GM12878 (cell line): ENCODE measurements around the gene ECT2. TPM values are rescaled to one million over a fixed set of nuclear protein-coding genes. Genes with fewer than 3 reads are reported as not detected.

Source experiments
- ATAC-seq: fragments of 200-7000 bp; cut with Tn5 transposase; 3 replicates; pipeline ENCODE4 v1.9.1; 2020; ENCODE audit warnings: mild to moderate bottlenecking, moderate library complexity
- BruUV-seq: library from RNA; stranded (reverse); fragments of 400-500 nt; replicated peaks from 2 replicates; lab custom pipeline; 2021; lab: Mats Ljungman, UMichigan
- CTCF ChIA-PET: fragments of 300-600 bp; sonication (Branson Sonifier 250); formaldehyde crosslinking; extraction: SDS; loops from one replicate; lab custom pipeline; 2021; ENCODE audit warnings: inconsistent platforms; lab: Yijun Ruan, JAX
- POLR2A ChIA-PET: fragments of 350-600 bp; formaldehyde crosslinking; extraction: SDS; loops from one replicate; lab custom pipeline; 2021; ENCODE audit warnings: inconsistent platforms; lab: Charles Lee
- RAD21 ChIA-PET: fragments of 300-600 bp; sonication (Branson Sonifier 250); formaldehyde crosslinking; loops from one replicate; lab custom pipeline; 2023; ENCODE audit warnings: antibody characterized with exemption; ENCODE audit not compliant: unreplicated experiment; lab: Charles Lee
- SMC1A ChIA-PET: fragments of 300-600 bp; sonication (Branson Sonifier 250); formaldehyde crosslinking; loops from one replicate; lab custom pipeline; 2023; ENCODE audit not compliant: unreplicated experiment, uncharacterized antibody; lab: Charles Lee
- DNase-seq: peaks from one replicate; pipeline ENCODE4 v3.0.0-alpha.2; 2011; ENCODE audit warnings: low read depth, low spot score
- FAIRE-seq: peaks from 3 replicates; lab custom pipeline; 2011; peaks lifted over from hg19 to GRCh38; lab: Jason Lieb, UNC
- H2AFZ ChIP-seq: 2 replicates; pipeline ENCODE4 v1.6.0; 2011; ENCODE audit warnings: low read depth, low read length, control low read depth; ENCODE audit not compliant: control insufficient read depth
- H3K27ac ChIP-seq: 2 replicates; pipeline ENCODE4 v1.5.1; 2011; ENCODE audit warnings: control low read depth; ENCODE audit not compliant: control insufficient read depth, insufficient read depth
- H3K27me3 ChIP-seq, 2 experiments: replicated peaks in 1 of 2; 2 replicates each; pipeline versions ENCODE4 v1.6.0 to v1.6.1; 2011; ENCODE audit warnings: low read length in 1 of 2; ENCODE audit not compliant: control insufficient read depth in 2 of 2, insufficient read depth in 2 of 2
- H3K36me3 ChIP-seq, 2 experiments: 2 replicates each; pipeline ENCODE4 v1.5.1; 2011; ENCODE audit warnings: low read length in 1 of 2; ENCODE audit not compliant: control insufficient read depth in 2 of 2, insufficient read depth in 2 of 2
- H3K4me1 ChIP-seq: 2 replicates; pipeline ENCODE4 v1.6.1; 2011; ENCODE audit warnings: mild to moderate bottlenecking, low read length, moderate library complexity, mixed read lengths; ENCODE audit not compliant: control insufficient read depth, insufficient read depth
- H3K4me2 ChIP-seq: 2 replicates; pipeline ENCODE4 v1.6.0; 2011; ENCODE audit warnings: control low read depth; ENCODE audit not compliant: control insufficient read depth, insufficient read depth
- H3K4me3 ChIP-seq: fragments of 200-600 bp; sonication (generic); 2 replicates; pipeline ENCODE4 v1.5.1; 2016
- H3K79me2 ChIP-seq: 2 replicates; pipeline ENCODE4 v1.6.0; 2011; ENCODE audit warnings: low read length; ENCODE audit not compliant: control insufficient read depth, insufficient read depth
- H3K9ac ChIP-seq: 2 replicates; pipeline ENCODE4 v1.8.0; 2011; ENCODE audit warnings: low read length, control low read depth, mixed read lengths; ENCODE audit not compliant: control insufficient read depth, insufficient read depth
- H3K9me3 ChIP-seq: replicated peaks from 3 replicates; pipeline ENCODE4 v1.5.1; 2011; ENCODE audit warnings: mild to moderate bottlenecking, low read length; ENCODE audit not compliant: control insufficient read depth, insufficient read depth
- H4K20me1 ChIP-seq: 2 replicates; pipeline ENCODE4 v1.6.0; 2011; ENCODE audit not compliant: control insufficient read depth, insufficient read depth
- BMI1 ChIP-seq: fragments of 450-650 bp; IDR thresholded peaks from 2 replicates; pipeline ENCODE4 v1.6.1; 2016; ENCODE audit warnings: mild to moderate bottlenecking, moderate library complexity, borderline replicate concordance
- CBFB ChIP-seq: IDR thresholded peaks from 2 replicates; pipeline ENCODE4 v1.6.1; 2016; ENCODE audit warnings: antibody characterized with exemption, low read depth
- CREB1 ChIP-seq: IDR thresholded peaks from 2 replicates; pipeline ENCODE4 v1.6.1; 2012; ENCODE audit warnings: low read depth, mild to moderate bottlenecking, inconsistent platforms
- HDGF ChIP-seq: fragments of 450-650 bp; IDR thresholded peaks from 2 replicates; pipeline ENCODE4 v1.6.1; 2016; ENCODE audit warnings: antibody characterized with exemption
- WGBS: methylation state at CpG from one replicate; pipeline ENCODE4 v1.1.6; 2016; ENCODE audit warnings: low lambda C conversion rate; ENCODE audit not compliant: insufficient replicate concordance, insufficient coverage; ENCODE audit errors: missing lambda C conversion rate; 5-methylcytosine and 5-hydroxymethylcytosine counted together
- in situ Hi-C: fragments of 300-500 bp; cut with MboI; formaldehyde crosslinking; loops from 9 replicates; pipeline ENCODE4 v1.14.3; 2018; ENCODE audit warnings: mixed read lengths
- intact Hi-C: fragments of 100-400 bp; cut with micrococcal nuclease; formaldehyde crosslinking; loops from one replicate; pipeline ENCODE4 v1.14.2; 2022; ENCODE audit not compliant: unreplicated experiment
- polyA plus RNA-seq, 11 experiments: library from polyadenylated mRNA; depleted of rRNA in 4 of 11; unstranded in 6 of 11; stranded (reverse) in 5 of 11; fragments of >200 nt; fragmentation: Nextera tagmentation in 4 of 11; fragmentation: Illumina TruSeq in 1 of 11; extraction: Ambion mirVana in 4 of 11; extraction: Trizol in 1 of 11; gene quantifications; 1 replicate in 1 of 11; 2 replicates in 10 of 11; pipeline versions ENCODE4 v1.2.1 to v1.2.3, GENCODE V29; 2011 to 2016; ENCODE audit warnings: inconsistent platforms in 2 of 11, missing spikeins in 2 of 11, low read depth in 1 of 11
- total RNA-seq, 4 experiments: library from RNA; depleted of rRNA in 3 of 4; stranded (reverse); fragments of >200 nt in 3 of 4; fragmentation: Illumina TruSeq in 1 of 4; extraction: Trizol in 1 of 4; gene quantifications; 2 replicates each; pipeline versions ENCODE4 v1.2.1 to v1.2.3, GENCODE V29; 2013 to 2021
- TF ChIP-seq, protein P1 (sequence below): fragments of 450-650 bp; IDR thresholded peaks from 2 replicates; pipeline ENCODE4 v1.6.1; 2018; ENCODE audit warnings: borderline replicate concordance, mild to moderate bottlenecking; ENCODE audit not compliant: partially characterized antibody
- TF ChIP-seq, protein P2 (sequence below): fragments of 450-650 bp; IDR thresholded peaks from 2 replicates; pipeline ENCODE4 v1.6.1; 2017; ENCODE audit warnings: low read depth, mild to moderate bottlenecking, moderate library complexity

ECT2 gene
- total and polyA plus RNA-seq, 10 of the 15 experiments (the other 5 are each of a cell fraction or from before 2014, with no cell fraction given) = 21.5 to 47.8 (median 38.2) TPM

DNA sequence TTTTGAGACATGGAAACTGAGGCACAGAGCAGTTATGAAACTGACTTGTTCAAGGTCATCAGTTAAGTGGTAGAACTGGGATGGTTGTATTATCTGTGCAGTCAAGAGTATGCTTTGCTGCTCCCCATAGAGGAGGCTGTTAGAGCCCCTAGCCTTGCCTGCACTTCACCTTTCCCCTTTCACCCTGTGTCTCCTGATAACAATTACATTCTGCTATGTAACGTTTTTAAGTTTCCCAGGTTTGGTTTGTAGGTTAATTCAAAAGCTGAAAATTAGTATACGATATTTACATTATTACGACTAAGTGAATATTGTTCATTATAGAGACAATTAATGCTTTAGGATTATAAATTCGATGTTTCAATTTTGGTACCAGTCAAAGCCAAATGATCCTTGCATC, 89.9 kb downstream of the ECT2 start:
- SMC1A ChIA-PET = no interaction called here
- H2AFZ ChIP-seq = no peak overlapping the region
- no peaks in the 10 kb centered on the region for H3K27me3 ChIP-seq
- no peak overlapping the region for H3K27ac ChIP-seq
- DNase-seq (no peak), FAIRE-seq (no peak), ATAC-seq (no peak)
- no peak overlapping the region for H3K4me3 ChIP-seq
- H3K79me2 ChIP-seq = no peaks in the 10 kb centered on the region
- H3K4me1 ChIP-seq = no peaks in the 10 kb centered on the region
- CTCF ChIA-PET = interaction anchor here (0.7 to 1.6 kb wide), 3 partner anchors 9 to 22 kb away, joined by 3 read pairs; no protein-coding TSS in a partner anchor
- POLR2A ChIA-PET = no interaction called here
- BruUV-seq = no TSS peak
- no peaks in the 10 kb centered on the region for H3K36me3 ChIP-seq
- no peaks in the 10 kb centered on the region for H4K20me1 ChIP-seq
- TF ChIP-seq, protein P1, sequence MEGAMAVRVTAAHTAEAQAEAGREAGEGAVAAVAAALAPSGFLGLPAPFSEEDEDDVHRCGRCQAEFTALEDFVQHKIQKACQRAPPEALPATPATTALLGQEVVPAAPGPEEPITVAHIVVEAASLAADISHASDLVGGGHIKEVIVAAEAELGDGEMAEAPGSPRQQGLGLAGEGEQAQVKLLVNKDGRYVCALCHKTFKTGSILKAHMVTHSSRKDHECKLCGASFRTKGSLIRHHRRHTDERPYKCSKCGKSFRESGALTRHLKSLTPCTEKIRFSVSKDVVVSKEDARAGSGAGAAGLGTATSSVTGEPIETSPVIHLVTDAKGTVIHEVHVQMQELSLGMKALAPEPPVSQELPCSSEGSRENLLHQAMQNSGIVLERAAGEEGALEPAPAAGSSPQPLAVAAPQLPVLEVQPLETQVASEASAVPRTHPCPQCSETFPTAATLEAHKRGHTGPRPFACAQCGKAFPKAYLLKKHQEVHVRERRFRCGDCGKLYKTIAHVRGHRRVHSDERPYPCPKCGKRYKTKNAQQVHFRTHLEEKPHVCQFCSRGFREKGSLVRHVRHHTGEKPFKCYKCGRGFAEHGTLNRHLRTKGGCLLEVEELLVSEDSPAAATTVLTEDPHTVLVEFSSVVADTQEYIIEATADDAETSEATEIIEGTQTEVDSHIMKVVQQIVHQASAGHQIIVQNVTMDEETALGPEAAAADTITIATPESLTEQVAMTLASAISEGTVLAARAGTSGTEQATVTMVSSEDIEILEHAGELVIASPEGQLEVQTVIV = no peak
- TF ChIP-seq HDGF (no peak), BMI1 (no peak), CREB1 (no peak), CBFB (no peak)
- TF ChIP-seq, protein P2, sequence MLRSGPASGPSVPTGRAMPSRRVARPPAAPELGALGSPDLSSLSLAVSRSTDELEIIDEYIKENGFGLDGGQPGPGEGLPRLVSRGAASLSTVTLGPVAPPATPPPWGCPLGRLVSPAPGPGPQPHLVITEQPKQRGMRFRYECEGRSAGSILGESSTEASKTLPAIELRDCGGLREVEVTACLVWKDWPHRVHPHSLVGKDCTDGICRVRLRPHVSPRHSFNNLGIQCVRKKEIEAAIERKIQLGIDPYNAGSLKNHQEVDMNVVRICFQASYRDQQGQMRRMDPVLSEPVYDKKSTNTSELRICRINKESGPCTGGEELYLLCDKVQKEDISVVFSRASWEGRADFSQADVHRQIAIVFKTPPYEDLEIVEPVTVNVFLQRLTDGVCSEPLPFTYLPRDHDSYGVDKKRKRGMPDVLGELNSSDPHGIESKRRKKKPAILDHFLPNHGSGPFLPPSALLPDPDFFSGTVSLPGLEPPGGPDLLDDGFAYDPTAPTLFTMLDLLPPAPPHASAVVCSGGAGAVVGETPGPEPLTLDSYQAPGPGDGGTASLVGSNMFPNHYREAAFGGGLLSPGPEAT = no peak
- H3K9me3 ChIP-seq = no peaks in the 10 kb centered on the region
- H3K9ac ChIP-seq = no peak overlapping the region
- in situ Hi-C loops = no loop called here
- RAD21 ChIA-PET = no interaction called here
- H3K4me2 ChIP-seq = no peak overlapping the region
- WGBS = 57% methylated on average over 4 of the region's 4 CpGs
- intact Hi-C loops = no loop called here
